ENCODE measurements around the gene PARD6B.

Gene PARD6B

GRCh38 chr20:50689864-50690649 lies 41.3 kb upstream of the PARD6B start:
- no peak for ATAC-seq
- TF ChIP-seq SNAI2 (CRISPR knock-in tag; IDR thresholded peaks at IDR 0.05) (no peak), TCF4 (CRISPR knock-in tag; IDR thresholded peaks at IDR 0.05; ENCODE audit: borderline replicate concordance) (peak; percentile 67; the same call in 1 of the 2 replicates), ISL1 (CRISPR knock-in tag; IDR thresholded peaks at IDR 0.05) (no peak)

- 0 out of 2 replicates have a peak, but pooled peaks have one; percentile 92 for TF ChIP-seq PATZ1 (CRISPR knock-in tag; IDR thresholded peaks at IDR 0.05; ENCODE audit: borderline replicate concordance)
- TF ChIP-seq RARB (CRISPR knock-in tag; IDR thresholded peaks at IDR 0.05): no peak
- 0 out of 2 replicates have a peak, but pooled peaks have one; percentile 65 for TF ChIP-seq ZNF70 (CRISPR knock-in tag; IDR thresholded peaks at IDR 0.05)
- ATAC-seq: peak; percentile 80
These were observed 40.5 kb upstream of the PARD6B start, which contains the start of gene RIPOR3 for GRCh38 chr20:50690650-50691572. TSS of gene RIPOR3 (minus strand) at chr20:50691542. CDS start at chr20:50691128, 414 bp downstream.

GRCh38 chr20:50691573-50692551 lies 39.5 kb upstream of the PARD6B start:
- peak; percentile 56; the same call in 1 of the 2 replicates for TF ChIP-seq ZNF8 (CRISPR knock-in tag; IDR thresholded peaks at IDR 0.05)
- no peak for TF ChIP-seq CSDC2 (CRISPR knock-in tag; IDR thresholded peaks at IDR 0.05)
- no peak for TF ChIP-seq PPARA (CRISPR knock-in tag; IDR thresholded peaks at IDR 0.05; ENCODE audit: borderline replicate concordance)
- TF ChIP-seq TCF4 (CRISPR knock-in tag; IDR thresholded peaks at IDR 0.05; ENCODE audit: borderline replicate concordance): no peak
- no peak for TF ChIP-seq TSHZ2 (CRISPR knock-in tag; IDR thresholded peaks at IDR 0.05)
- ATAC-seq: peak; percentile 87

GRCh38 chr20:50692552-50692933 lies 38.8 kb upstream of the PARD6B start:
- no peak for ATAC-seq
- no peak for TF ChIP-seq ZNF8 (CRISPR knock-in tag; IDR thresholded peaks at IDR 0.05)
- TF ChIP-seq RARB (CRISPR knock-in tag; IDR thresholded peaks at IDR 0.05): no peak
- no peak for TF ChIP-seq OSR1 (CRISPR knock-in tag; IDR thresholded peaks at IDR 0.05)
- TF ChIP-seq POU6F1 (CRISPR knock-in tag; IDR thresholded peaks at IDR 0.05; ENCODE audit: borderline replicate concordance, low read depth): no peak
- TF ChIP-seq TCF4 (CRISPR knock-in tag; IDR thresholded peaks at IDR 0.05; ENCODE audit: borderline replicate concordance): no peak
- TF ChIP-seq TOX (CRISPR knock-in tag; IDR thresholded peaks at IDR 0.05; ENCODE audit: borderline replicate concordance): no peak
- TF ChIP-seq ZNF70 (CRISPR knock-in tag; IDR thresholded peaks at IDR 0.05): no peak

- ATAC-seq: no peak
- no peak for TF ChIP-seq CSRNP3 (CRISPR knock-in tag; IDR thresholded peaks at IDR 0.05)
- no peak for TF ChIP-seq ESRRG (CRISPR knock-in tag; IDR thresholded peaks at IDR 0.05)
- no peak for TF ChIP-seq ZFP3 (CRISPR knock-in tag; IDR thresholded peaks at IDR 0.05)
- TF ChIP-seq PPARA (CRISPR knock-in tag; IDR thresholded peaks at IDR 0.05; ENCODE audit: borderline replicate concordance): no peak
- TF ChIP-seq ZNF565 (CRISPR knock-in tag; conservative IDR thresholded peaks at IDR 0.05; ENCODE audit: low read depth): no peak
- TF ChIP-seq ARNTL (CRISPR knock-in tag; IDR thresholded peaks at IDR 0.05; ENCODE audit: borderline replicate concordance, low read depth): no peak
- TF ChIP-seq OSR1 (CRISPR knock-in tag; IDR thresholded peaks at IDR 0.05): no peak
- no peak for TF ChIP-seq TSHZ2 (CRISPR knock-in tag; IDR thresholded peaks at IDR 0.05)
- no peak for TF ChIP-seq ISL1 (CRISPR knock-in tag; IDR thresholded peaks at IDR 0.05)
- no peak for TF ChIP-seq ZC3H10 (CRISPR knock-in tag; IDR thresholded peaks at IDR 0.05)
These were observed 38.4 kb upstream of the PARD6B start for GRCh38 chr20:50693001-50693400.
